ENCODE results near the gene KCNH4. TPM values are rescaled to one million over a fixed set of nuclear protein-coding genes. Genes with fewer than 3 reads are reported as not detected.

The KCNH4 gene
- total RNA-seq, 2 experiments from 2014 or later: not detected

DNA sequence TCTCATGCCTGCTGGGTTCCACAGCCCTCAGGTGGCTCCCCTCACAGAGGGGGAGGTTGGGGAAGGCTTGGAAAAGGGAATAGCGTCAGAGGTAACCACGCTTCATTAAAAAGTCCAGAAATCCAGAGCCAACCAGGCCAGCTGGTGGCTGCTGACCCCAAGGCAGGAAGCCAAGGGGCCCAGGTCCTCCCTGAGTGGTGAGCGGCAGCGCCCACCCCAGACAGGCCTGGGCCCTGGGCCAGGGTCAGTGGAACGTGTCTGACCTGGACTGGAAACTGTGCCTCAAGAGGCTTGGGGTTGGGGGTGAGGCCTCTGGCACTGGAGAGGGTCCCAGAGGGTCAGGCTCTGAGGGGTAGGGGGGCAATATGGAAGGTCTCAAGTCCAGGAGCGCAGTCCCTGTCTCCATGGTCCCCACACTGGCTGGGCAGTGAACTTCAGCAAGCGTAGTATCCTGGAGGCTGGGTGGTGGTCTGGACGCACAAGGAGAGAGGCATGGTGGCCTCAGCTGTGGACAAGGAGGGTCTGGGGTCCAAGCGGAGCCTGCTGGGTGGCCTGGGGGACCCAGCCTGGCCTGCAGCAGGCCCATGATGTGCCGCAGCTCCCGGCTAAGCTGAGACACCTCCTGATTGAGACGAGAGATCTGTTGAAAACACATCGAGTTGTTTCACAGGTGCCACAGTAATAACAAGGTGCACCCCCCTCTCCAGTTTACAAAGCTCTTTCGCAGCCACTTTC, 21.0 kb downstream of the KCNH4 start:
- CTCF ChIA-PET (ENCODE audit: unreplicated experiment): no interaction called here
- peaks cover 4% of the 10 kb centered on the region for H3K4me1 ChIP-seq (ENCODE audit: insufficient read depth, low read length, poor library complexity, severe bottlenecking)
- H4K20me1 ChIP-seq (ENCODE audit: insufficient read depth, low read length): no peaks in the 10 kb centered on the region
- BruUV-seq (replicated peaks): no TSS peak
- no peaks in the 10 kb centered on the region for H3K36me3 ChIP-seq (ENCODE audit: insufficient read depth, low read length)
- H3K4me2 ChIP-seq (ENCODE audit: low read length): no peak overlapping the region
- no peak for DNase-seq (ENCODE audit: low spot score)
- H3K79me2 ChIP-seq (ENCODE audit: insufficient read depth, low read depth, low read length): no peaks in the 10 kb centered on the region
- H3K9me3 ChIP-seq (ENCODE audit: low read length): no peaks in the 10 kb centered on the region
- POLR2A ChIA-PET: no interaction called here
- H3K9me2 ChIP-seq (ENCODE audit: insufficient read depth, low read length): no peaks in the 10 kb centered on the region
- H3K4me3 ChIP-seq (ENCODE audit: low read depth, low read length, poor library complexity, severe bottlenecking): no peak overlapping the region
- no peak overlapping the region for H3K27ac ChIP-seq (ENCODE audit: low read depth, low read length, poor library complexity, severe bottlenecking)
- no peak overlapping the region for H2AFZ ChIP-seq (ENCODE audit: low read length)
- intact Hi-C loops (cut with micrococcal nuclease; ENCODE audit: unreplicated experiment): no loop called here
- no peak for TF ChIP-seq EZH2phosphoT487 (IDR thresholded peaks at IDR 0.05; ENCODE audit: borderline replicate concordance, low read depth, low read length)
- TF ChIP-seq, protein P1, sequence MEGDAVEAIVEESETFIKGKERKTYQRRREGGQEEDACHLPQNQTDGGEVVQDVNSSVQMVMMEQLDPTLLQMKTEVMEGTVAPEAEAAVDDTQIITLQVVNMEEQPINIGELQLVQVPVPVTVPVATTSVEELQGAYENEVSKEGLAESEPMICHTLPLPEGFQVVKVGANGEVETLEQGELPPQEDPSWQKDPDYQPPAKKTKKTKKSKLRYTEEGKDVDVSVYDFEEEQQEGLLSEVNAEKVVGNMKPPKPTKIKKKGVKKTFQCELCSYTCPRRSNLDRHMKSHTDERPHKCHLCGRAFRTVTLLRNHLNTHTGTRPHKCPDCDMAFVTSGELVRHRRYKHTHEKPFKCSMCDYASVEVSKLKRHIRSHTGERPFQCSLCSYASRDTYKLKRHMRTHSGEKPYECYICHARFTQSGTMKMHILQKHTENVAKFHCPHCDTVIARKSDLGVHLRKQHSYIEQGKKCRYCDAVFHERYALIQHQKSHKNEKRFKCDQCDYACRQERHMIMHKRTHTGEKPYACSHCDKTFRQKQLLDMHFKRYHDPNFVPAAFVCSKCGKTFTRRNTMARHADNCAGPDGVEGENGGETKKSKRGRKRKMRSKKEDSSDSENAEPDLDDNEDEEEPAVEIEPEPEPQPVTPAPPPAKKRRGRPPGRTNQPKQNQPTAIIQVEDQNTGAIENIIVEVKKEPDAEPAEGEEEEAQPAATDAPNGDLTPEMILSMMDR (conservative IDR thresholded peaks at IDR 0.05; ENCODE audit: low read length): no peak

DNA sequence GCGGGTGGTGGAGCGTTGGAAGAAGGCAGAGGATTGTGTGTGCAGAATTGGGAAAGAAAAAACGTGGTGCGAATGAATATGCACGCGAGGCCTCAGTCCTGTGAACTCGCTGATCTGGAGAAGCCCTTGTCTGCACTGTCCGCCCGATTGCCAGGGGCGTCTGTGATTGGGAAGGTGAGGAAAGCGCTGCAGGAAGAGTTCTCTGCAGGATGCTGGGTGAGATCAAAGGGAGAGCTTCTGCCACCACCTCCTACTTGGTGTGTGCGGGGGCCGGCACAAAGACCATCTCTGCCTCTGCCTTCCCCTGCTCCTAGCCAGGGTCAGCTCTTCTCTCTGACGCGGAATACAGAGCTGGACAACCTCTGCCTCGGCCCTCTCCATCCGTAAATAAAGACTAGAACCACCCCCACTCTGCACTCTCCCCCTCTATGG, 25.3 kb downstream of the KCNH4 start:
- peak overlapping the region; percentile 62; the same call in 1 of the 2 replicates for H2AFZ ChIP-seq (ENCODE audit: low read length)
- CTCF ChIA-PET (ENCODE audit: unreplicated experiment): interaction anchor here (0.6 kb wide), 1 partner anchor 11 kb away, joined by 3 read pairs; no protein-coding TSS in a partner anchor
- intact Hi-C loops (cut with micrococcal nuclease; ENCODE audit: unreplicated experiment): no loop called here

More for the DNA sequence above, 25.3 kb downstream of the KCNH4 start:
- Histone ChIP-seq H3K27ac (ENCODE audit: low read depth, low read length, poor library complexity, severe bottlenecking) (no peak overlapping the region), H4K20me1 (ENCODE audit: insufficient read depth, low read length) (peaks cover 12% of the 10 kb centered on the region; the same call in 1 of the 2 replicates), H3K4me3 (ENCODE audit: low read depth, low read length, poor library complexity, severe bottlenecking) (no peak overlapping the region), H3K4me1 (ENCODE audit: insufficient read depth, low read length, poor library complexity, severe bottlenecking) (peaks cover 15% of the 10 kb centered on the region), H3K4me2 (ENCODE audit: low read length) (peak overlapping the region; percentile 23), H3K9me2 (ENCODE audit: insufficient read depth, low read length) (no peaks in the 10 kb centered on the region), H3K36me3 (ENCODE audit: insufficient read depth, low read length) (peaks cover 7% of the 10 kb centered on the region; the same call in 1 of the 2 replicates), H3K9me3 (ENCODE audit: low read length) (no peaks in the 10 kb centered on the region), H3K79me2 (ENCODE audit: insufficient read depth, low read depth, low read length) (peaks cover 36% of the 10 kb centered on the region)
- DNase-seq (ENCODE audit: low spot score): no peak
- TF ChIP-seq EZH2phosphoT487 (IDR thresholded peaks at IDR 0.05; ENCODE audit: borderline replicate concordance, low read depth, low read length): no peak
- TF ChIP-seq, protein P1 (conservative IDR thresholded peaks at IDR 0.05; ENCODE audit: low read length): no peak
- POLR2A ChIA-PET: interaction anchor here (0.7 to 1.2 kb wide), 3 partner anchors 21 to 138 kb away, joined by 3 to 5 read pairs (median 4); partner anchors contain the start of gene KAT2A
- BruUV-seq (replicated peaks): no TSS peak

Data from OCI-LY7 (cell line).